Gastrocnemius medialis (tissue), 4 donors: ENCODE measurements around the gene CABCOCO1.

Source experiments
- CTCF ChIP-seq, 5 experiments: fragments of 450-650 bp in 3 of 5; fragments of 200-600 bp in 2 of 5; sonication (generic) in 2 of 5; IDR thresholded peaks in 4 of 5; conservative IDR thresholded peaks in 1 of 5; 1 replicate in 4 of 5; 2 replicates in 1 of 5; pipeline ENCODE4 v1.5.1; 2016 to 2019; ENCODE audit warnings: antibody characterized with exemption in 5 of 5, mild to moderate bottlenecking in 3 of 5, moderate library complexity in 3 of 5
- POLR2A ChIP-seq, 2 donors: fragments of 450-650 bp; IDR thresholded peaks; one replicate each; pipeline ENCODE4 v1.6.1; 2017; ENCODE audit warnings: antibody characterized with exemption in 2 of 2, mild to moderate bottlenecking in 2 of 2, moderate library complexity in 2 of 2

GRCh38 chr10:61620506-61620905, 42.2 kb upstream of the CABCOCO1 start:
- TF ChIP-seq POLR2A (IDR thresholded peaks at IDR 0.05): no peak
- TF ChIP-seq CTCF (IDR thresholded peaks at IDR 0.05 in 4 of 5, conservative IDR thresholded peaks at IDR 0.05 in 1 of 5): no peak
